GM12878 (cell line): ENCODE results near the gene ATP7A. TPM values are rescaled to one million over a fixed set of nuclear protein-coding genes. Genes with fewer than 3 reads are reported as not detected.

ENCODE experiments used
- ATAC-seq: fragments of 200-7000 bp; cut with Tn5 transposase; 3 replicates; pipeline ENCODE4 v1.9.1; 2020; ENCODE audit warnings: mild to moderate bottlenecking, moderate library complexity
- BruUV-seq: library from RNA; stranded (reverse); fragments of 400-500 nt; replicated peaks from 2 replicates; lab custom pipeline; 2021; lab: Mats Ljungman, UMichigan
- CTCF ChIA-PET: fragments of 300-600 bp; sonication (Branson Sonifier 250); formaldehyde crosslinking; extraction: SDS; loops from one replicate; lab custom pipeline; 2021; ENCODE audit warnings: inconsistent platforms; lab: Yijun Ruan, JAX
- POLR2A ChIA-PET: fragments of 350-600 bp; formaldehyde crosslinking; extraction: SDS; loops from one replicate; lab custom pipeline; 2021; ENCODE audit warnings: inconsistent platforms; lab: Charles Lee
- RAD21 ChIA-PET: fragments of 300-600 bp; sonication (Branson Sonifier 250); formaldehyde crosslinking; loops from one replicate; lab custom pipeline; 2023; ENCODE audit warnings: antibody characterized with exemption; ENCODE audit not compliant: unreplicated experiment; lab: Charles Lee
- SMC1A ChIA-PET: fragments of 300-600 bp; sonication (Branson Sonifier 250); formaldehyde crosslinking; loops from one replicate; lab custom pipeline; 2023; ENCODE audit not compliant: unreplicated experiment, uncharacterized antibody; lab: Charles Lee
- DNase-seq: peaks from one replicate; pipeline ENCODE4 v3.0.0-alpha.2; 2011; ENCODE audit warnings: low read depth, low spot score
- FAIRE-seq: peaks from 3 replicates; lab custom pipeline; 2011; peaks lifted over from hg19 to GRCh38; lab: Jason Lieb, UNC
- H2AFZ ChIP-seq: 2 replicates; pipeline ENCODE4 v1.6.0; 2011; ENCODE audit warnings: low read depth, low read length, control low read depth; ENCODE audit not compliant: control insufficient read depth
- H3K27ac ChIP-seq: 2 replicates; pipeline ENCODE4 v1.5.1; 2011; ENCODE audit warnings: control low read depth; ENCODE audit not compliant: control insufficient read depth, insufficient read depth
- H3K27me3 ChIP-seq, 2 experiments: replicated peaks in 1 of 2; 2 replicates each; pipeline versions ENCODE4 v1.6.0 to v1.6.1; 2011; ENCODE audit warnings: low read length in 1 of 2; ENCODE audit not compliant: control insufficient read depth in 2 of 2, insufficient read depth in 2 of 2
- H3K36me3 ChIP-seq, 2 experiments: 2 replicates each; pipeline ENCODE4 v1.5.1; 2011; ENCODE audit warnings: low read length in 1 of 2; ENCODE audit not compliant: control insufficient read depth in 2 of 2, insufficient read depth in 2 of 2
- H3K4me1 ChIP-seq: 2 replicates; pipeline ENCODE4 v1.6.1; 2011; ENCODE audit warnings: mild to moderate bottlenecking, low read length, moderate library complexity, mixed read lengths; ENCODE audit not compliant: control insufficient read depth, insufficient read depth
- H3K4me2 ChIP-seq: 2 replicates; pipeline ENCODE4 v1.6.0; 2011; ENCODE audit warnings: control low read depth; ENCODE audit not compliant: control insufficient read depth, insufficient read depth
- H3K4me3 ChIP-seq: fragments of 200-600 bp; sonication (generic); 2 replicates; pipeline ENCODE4 v1.5.1; 2016
- H3K79me2 ChIP-seq: 2 replicates; pipeline ENCODE4 v1.6.0; 2011; ENCODE audit warnings: low read length; ENCODE audit not compliant: control insufficient read depth, insufficient read depth
- H3K9ac ChIP-seq: 2 replicates; pipeline ENCODE4 v1.8.0; 2011; ENCODE audit warnings: low read length, control low read depth, mixed read lengths; ENCODE audit not compliant: control insufficient read depth, insufficient read depth
- H3K9me3 ChIP-seq: replicated peaks from 3 replicates; pipeline ENCODE4 v1.5.1; 2011; ENCODE audit warnings: mild to moderate bottlenecking, low read length; ENCODE audit not compliant: control insufficient read depth, insufficient read depth
- H4K20me1 ChIP-seq: 2 replicates; pipeline ENCODE4 v1.6.0; 2011; ENCODE audit not compliant: control insufficient read depth, insufficient read depth
- CBX5 ChIP-seq: sonication (generic); IDR thresholded peaks from 2 replicates; pipeline ENCODE4 v1.6.1; 2016; ENCODE audit warnings: low read depth, moderate library complexity, mild to moderate bottlenecking, inconsistent platforms
- JUNB ChIP-seq: IDR thresholded peaks from 2 replicates; pipeline ENCODE4 v1.6.1; 2016; ENCODE audit warnings: antibody characterized with exemption, mild to moderate bottlenecking
- JUND ChIP-seq: IDR thresholded peaks from 2 replicates; pipeline ENCODE4 v1.6.1; 2012; ENCODE audit warnings: low read depth, mild to moderate bottlenecking, low read length, improper control_type of control experiment, moderate library complexity
- POLR2A ChIP-seq: IDR thresholded peaks from 2 replicates; pipeline ENCODE4 v1.6.1; 2011; ENCODE audit warnings: low read depth, mild to moderate bottlenecking, low read length
- POLR2AphosphoS2 ChIP-seq: IDR thresholded peaks from 2 replicates; pipeline ENCODE4 v1.6.1; 2011; ENCODE audit warnings: low read depth, mild to moderate bottlenecking, low read length, improper control_type of control experiment, moderate library complexity
- SMARCA5 ChIP-seq: fragments of 450-650 bp; IDR thresholded peaks from 2 replicates; pipeline ENCODE4 v1.6.1; 2017; ENCODE audit warnings: mild to moderate bottlenecking
- ZSCAN29 ChIP-seq: fragments of 450-650 bp; IDR thresholded peaks from 2 replicates; pipeline ENCODE4 v1.6.1; 2017; ENCODE audit warnings: mild to moderate bottlenecking, moderate library complexity
- whole genome bisulfite sequencing: methylation state at CpG from one replicate; pipeline ENCODE4 v1.1.6; 2016; ENCODE audit warnings: low lambda C conversion rate; ENCODE audit not compliant: insufficient replicate concordance, insufficient coverage; ENCODE audit errors: missing lambda C conversion rate; 5-methylcytosine and 5-hydroxymethylcytosine counted together
- in situ Hi-C: fragments of 300-500 bp; cut with MboI; formaldehyde crosslinking; loops from 9 replicates; pipeline ENCODE4 v1.14.3; 2018; ENCODE audit warnings: mixed read lengths
- intact Hi-C: fragments of 100-400 bp; cut with micrococcal nuclease; formaldehyde crosslinking; loops from one replicate; pipeline ENCODE4 v1.14.2; 2022; ENCODE audit not compliant: unreplicated experiment
- polyA plus RNA-seq, 11 experiments: library from polyadenylated mRNA; depleted of rRNA in 4 of 11; unstranded in 6 of 11; stranded (reverse) in 5 of 11; fragments of >200 nt; fragmentation: Nextera tagmentation in 4 of 11; fragmentation: Illumina TruSeq in 1 of 11; extraction: Ambion mirVana in 4 of 11; extraction: Trizol in 1 of 11; gene quantifications; 1 replicate in 1 of 11; 2 replicates in 10 of 11; pipeline versions ENCODE4 v1.2.1 to v1.2.3, GENCODE V29; 2011 to 2016; ENCODE audit warnings: inconsistent platforms in 2 of 11, missing spikeins in 2 of 11, low read depth in 1 of 11
- total RNA-seq, 4 experiments: library from RNA; depleted of rRNA in 3 of 4; stranded (reverse); fragments of >200 nt in 3 of 4; fragmentation: Illumina TruSeq in 1 of 4; extraction: Trizol in 1 of 4; gene quantifications; 2 replicates each; pipeline versions ENCODE4 v1.2.1 to v1.2.3, GENCODE V29; 2013 to 2021
- TF ChIP-seq, protein P1 (sequence below): IDR thresholded peaks from 2 replicates; pipeline ENCODE4 v1.6.1; 2011; ENCODE audit warnings: borderline replicate concordance, low read depth, mild to moderate bottlenecking, moderate library complexity, mixed read lengths, low read length; ENCODE audit not compliant: insufficient read depth; ENCODE audit errors: extremely low read length
- TF ChIP-seq, protein P2 (sequence below): fragments of 450-650 bp; IDR thresholded peaks from 2 replicates; pipeline ENCODE4 v1.6.1; 2017; ENCODE audit warnings: low read depth, mild to moderate bottlenecking, moderate library complexity

ATP7A gene
- total and polyA plus RNA-seq, 10 of the 15 experiments (the other 5 are each of a cell fraction or from before 2014, with no cell fraction given) = 2.5 to 12.0 (median 7.6) TPM

DNA sequence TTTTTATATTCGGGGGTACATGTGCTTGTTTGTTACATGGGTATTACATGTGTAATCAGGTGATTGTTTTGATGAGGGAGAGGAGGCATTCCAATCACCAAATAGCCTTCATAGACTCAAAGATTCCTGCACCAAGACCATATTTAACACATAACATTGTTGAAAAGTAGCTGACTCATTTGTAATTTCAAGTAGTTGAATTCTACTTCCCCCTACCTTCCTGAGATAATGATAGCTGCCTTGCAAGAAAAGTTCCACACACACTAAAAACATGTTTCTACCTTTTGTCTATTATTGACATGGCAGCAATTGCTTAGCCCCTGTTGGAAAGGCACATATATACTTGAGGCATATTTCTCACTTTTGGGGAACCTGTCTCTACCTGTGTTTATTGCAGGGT, 42.8 kb downstream of the ATP7A start:
- no peak for DNase-seq
- BruUV-seq = no TSS peak
- in situ Hi-C loops = no loop called here
- ChIA-PET POLR2A (no interaction called here), RAD21 (no interaction called here), SMC1A (interaction anchor here (0.6 to 1.6 kb wide), 2 partner anchors 10 to 76 kb away, joined by 3 to 6 read pairs; no protein-coding TSS in a partner anchor), CTCF (interaction anchor here (1.0 to 2.0 kb wide), 3 partner anchors 10 to 139 kb away, joined by 3 to 7 read pairs (median 3); no protein-coding TSS in a partner anchor)
- no peaks in the 10 kb centered on the region for H3K4me1 ChIP-seq
- no peaks in the 10 kb centered on the region for H4K20me1 ChIP-seq
- H3K4me2 ChIP-seq = no peak overlapping the region
- no peak overlapping the region for H3K4me3 ChIP-seq
- intact Hi-C loops = no loop called here
- H3K79me2 ChIP-seq = no peaks in the 10 kb centered on the region
- ATAC-seq = no peak
- no peak for TF ChIP-seq JUND
- no peak for TF ChIP-seq SMARCA5
- TF ChIP-seq POLR2A = no peak
- no peak for TF ChIP-seq ZSCAN29
- no peak for TF ChIP-seq CBX5
- TF ChIP-seq POLR2AphosphoS2 = no peak
- TF ChIP-seq, protein P1, sequence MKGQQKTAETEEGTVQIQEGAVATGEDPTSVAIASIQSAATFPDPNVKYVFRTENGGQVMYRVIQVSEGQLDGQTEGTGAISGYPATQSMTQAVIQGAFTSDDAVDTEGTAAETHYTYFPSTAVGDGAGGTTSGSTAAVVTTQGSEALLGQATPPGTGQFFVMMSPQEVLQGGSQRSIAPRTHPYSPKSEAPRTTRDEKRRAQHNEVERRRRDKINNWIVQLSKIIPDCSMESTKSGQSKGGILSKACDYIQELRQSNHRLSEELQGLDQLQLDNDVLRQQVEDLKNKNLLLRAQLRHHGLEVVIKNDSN = no peak
- no peak for TF ChIP-seq JUNB
- TF ChIP-seq, protein P2, sequence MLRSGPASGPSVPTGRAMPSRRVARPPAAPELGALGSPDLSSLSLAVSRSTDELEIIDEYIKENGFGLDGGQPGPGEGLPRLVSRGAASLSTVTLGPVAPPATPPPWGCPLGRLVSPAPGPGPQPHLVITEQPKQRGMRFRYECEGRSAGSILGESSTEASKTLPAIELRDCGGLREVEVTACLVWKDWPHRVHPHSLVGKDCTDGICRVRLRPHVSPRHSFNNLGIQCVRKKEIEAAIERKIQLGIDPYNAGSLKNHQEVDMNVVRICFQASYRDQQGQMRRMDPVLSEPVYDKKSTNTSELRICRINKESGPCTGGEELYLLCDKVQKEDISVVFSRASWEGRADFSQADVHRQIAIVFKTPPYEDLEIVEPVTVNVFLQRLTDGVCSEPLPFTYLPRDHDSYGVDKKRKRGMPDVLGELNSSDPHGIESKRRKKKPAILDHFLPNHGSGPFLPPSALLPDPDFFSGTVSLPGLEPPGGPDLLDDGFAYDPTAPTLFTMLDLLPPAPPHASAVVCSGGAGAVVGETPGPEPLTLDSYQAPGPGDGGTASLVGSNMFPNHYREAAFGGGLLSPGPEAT = no peak
- H2AFZ ChIP-seq = no peak overlapping the region
- no peaks in the 10 kb centered on the region for H3K27me3 ChIP-seq
- H3K27ac ChIP-seq = no peak overlapping the region
- no peak overlapping the region for H3K9ac ChIP-seq
- H3K36me3 ChIP-seq = no peaks in the 10 kb centered on the region
- whole genome bisulfite sequencing = 0% methylated on average over 1 of the region's 1 CpG
- no peak for FAIRE-seq
- peaks cover 1% of the 10 kb centered on the region; the same call in 1 of the 3 replicates for H3K9me3 ChIP-seq
